Esophagus squamous epithelium (tissue), 4 donors: ENCODE data around the gene PADI3.

Source experiments
- CTCF ChIP-seq, 6 experiments: fragments of 450-650 bp in 4 of 6; fragments of 200-600 bp in 2 of 6; sonication (generic) in 2 of 6; IDR thresholded peaks; one replicate each; pipeline ENCODE4 v1.5.1; 2016 to 2019; ENCODE audit warnings: antibody characterized with exemption in 6 of 6, mild to moderate bottlenecking in 4 of 6, moderate library complexity in 4 of 6
- POLR2A ChIP-seq, 4 donors: fragments of 450-650 bp; IDR thresholded peaks; one replicate each; pipeline ENCODE4 v1.6.1; 2017; ENCODE audit warnings: antibody characterized with exemption in 4 of 4, mild to moderate bottlenecking in 4 of 4, moderate library complexity in 3 of 4

GRCh38 chr1:17329610-17330009, 80.7 kb downstream of the PADI3 start:
- TF ChIP-seq CTCF (IDR thresholded peaks at IDR 0.05) (no peak), POLR2A (IDR thresholded peaks at IDR 0.05) (no peak)
